Measurements from ENCODE around the gene FAM47E.
A peak's percentile ranks its signal among the peaks of the same experiment; 100 is the strongest.

The FAM47E gene, protein sequence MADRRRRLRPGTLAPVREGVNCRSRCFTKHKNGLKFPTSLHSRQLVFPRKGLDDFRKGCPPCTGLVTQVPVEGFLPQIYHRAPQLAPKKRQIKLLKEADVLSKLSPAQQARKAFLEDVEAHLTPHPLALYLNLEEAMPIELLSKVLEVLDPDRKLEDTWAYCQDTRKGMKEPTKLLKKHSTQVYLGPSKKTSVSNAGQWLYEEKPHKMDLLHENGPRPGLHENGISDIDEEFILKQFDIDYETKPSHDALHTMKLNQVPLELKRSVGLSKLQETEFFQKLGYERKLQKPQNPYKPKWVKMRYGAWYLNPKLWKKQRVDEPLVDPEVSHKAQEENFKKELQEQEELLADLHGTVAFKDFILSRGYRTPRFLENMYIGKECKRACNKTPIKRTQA

DNA sequence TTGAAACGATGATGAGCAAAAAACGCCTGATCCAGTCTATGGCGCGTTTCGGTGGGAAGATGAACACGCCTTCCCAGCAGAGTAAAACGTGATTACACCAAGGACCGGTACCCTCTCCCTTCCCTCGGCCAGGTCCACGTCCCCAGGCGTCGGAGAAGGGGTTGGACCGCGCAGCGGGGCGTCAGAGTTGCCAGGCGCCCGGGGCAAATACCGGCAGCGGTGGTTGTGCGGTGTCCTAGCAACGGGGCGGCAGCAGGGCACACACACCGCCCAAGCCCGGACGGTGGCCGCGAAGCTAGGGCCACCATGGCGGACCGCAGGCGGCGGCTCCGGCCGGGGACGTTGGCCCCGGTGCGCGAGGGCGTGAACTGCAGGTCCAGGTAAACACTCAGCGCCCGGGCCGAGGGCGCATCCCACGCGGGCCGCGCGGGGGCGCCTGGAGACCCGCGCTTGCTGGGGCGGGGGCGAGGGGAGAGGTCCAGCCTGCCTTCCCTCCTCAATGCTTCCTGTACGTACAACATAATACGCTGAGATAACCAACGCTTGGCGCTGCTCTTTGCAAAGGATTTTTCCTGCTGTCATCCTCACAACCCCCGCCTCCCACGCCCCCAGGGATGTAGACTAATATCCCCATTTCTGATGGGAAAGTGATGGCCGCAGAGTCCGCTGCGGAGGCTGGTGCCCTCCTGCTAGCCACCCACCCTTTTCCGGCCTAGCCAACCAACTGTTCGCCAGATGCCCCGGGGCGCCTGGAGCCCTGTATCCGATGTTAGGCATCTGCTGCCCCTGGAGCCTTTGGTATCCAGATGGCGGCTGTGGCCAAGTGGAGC, at the start of gene FAM47E:
FAM47E (plus strand) TSS at position 281 of the 830 bp plus-strand sequence; CDS start at position 307, 26 bp downstream.
- DNase-seq (ENCODE audit: low spot score) = peak; percentile 58
- TF ChIP-seq, protein P1, sequence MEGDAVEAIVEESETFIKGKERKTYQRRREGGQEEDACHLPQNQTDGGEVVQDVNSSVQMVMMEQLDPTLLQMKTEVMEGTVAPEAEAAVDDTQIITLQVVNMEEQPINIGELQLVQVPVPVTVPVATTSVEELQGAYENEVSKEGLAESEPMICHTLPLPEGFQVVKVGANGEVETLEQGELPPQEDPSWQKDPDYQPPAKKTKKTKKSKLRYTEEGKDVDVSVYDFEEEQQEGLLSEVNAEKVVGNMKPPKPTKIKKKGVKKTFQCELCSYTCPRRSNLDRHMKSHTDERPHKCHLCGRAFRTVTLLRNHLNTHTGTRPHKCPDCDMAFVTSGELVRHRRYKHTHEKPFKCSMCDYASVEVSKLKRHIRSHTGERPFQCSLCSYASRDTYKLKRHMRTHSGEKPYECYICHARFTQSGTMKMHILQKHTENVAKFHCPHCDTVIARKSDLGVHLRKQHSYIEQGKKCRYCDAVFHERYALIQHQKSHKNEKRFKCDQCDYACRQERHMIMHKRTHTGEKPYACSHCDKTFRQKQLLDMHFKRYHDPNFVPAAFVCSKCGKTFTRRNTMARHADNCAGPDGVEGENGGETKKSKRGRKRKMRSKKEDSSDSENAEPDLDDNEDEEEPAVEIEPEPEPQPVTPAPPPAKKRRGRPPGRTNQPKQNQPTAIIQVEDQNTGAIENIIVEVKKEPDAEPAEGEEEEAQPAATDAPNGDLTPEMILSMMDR (IDR thresholded peaks at IDR 0.05; ENCODE audit: extremely low read depth, missing control alignments) = peak; percentile 25

DNA sequence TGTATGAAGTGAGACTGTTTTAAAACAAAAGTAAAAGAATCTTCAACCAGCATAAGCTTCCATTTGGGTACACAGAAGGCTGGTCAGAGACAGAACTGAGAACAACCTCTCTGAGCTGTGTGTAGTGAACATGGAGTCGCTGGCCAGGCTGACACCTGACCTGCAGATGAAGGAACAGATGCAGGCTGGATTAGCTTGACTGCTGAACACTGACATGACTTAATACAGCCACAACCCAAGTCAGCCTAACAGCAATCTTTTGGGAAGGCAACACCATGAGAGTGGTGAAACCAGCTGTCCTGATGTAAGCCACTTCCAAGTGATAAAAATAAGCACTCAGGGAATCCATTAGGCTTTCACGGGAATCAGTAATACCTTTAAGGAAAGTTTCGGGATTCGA, 48.0 kb upstream of the FAM47E start:
- TF ChIP-seq, protein P1 (IDR thresholded peaks at IDR 0.05; ENCODE audit: extremely low read depth, missing control alignments) = no peak
- DNase-seq (ENCODE audit: low spot score) = no peak

DNA sequence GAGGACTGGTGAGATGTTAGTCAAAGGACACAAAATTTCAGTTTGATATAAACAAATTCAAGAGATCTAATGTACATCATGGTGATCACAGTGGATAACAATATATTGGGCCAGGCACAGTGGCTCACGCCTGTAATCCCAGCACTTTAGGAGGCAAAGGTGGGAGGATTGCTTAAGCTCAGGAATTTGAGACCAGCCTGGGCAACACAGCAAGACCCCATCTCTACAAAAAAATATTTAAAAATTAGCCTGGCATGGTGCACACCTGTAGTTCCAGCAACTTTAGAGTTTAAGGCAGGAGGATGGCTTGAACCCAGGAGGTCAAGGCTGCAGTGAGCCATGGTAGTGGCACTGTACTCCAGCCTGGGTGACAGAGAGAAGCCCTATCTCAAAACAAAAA, 46.6 kb upstream of the FAM47E start:
- TF ChIP-seq, protein P1 (IDR thresholded peaks at IDR 0.05; ENCODE audit: extremely low read depth, missing control alignments) = no peak
- DNase-seq (ENCODE audit: low spot score) = no peak

DNA sequence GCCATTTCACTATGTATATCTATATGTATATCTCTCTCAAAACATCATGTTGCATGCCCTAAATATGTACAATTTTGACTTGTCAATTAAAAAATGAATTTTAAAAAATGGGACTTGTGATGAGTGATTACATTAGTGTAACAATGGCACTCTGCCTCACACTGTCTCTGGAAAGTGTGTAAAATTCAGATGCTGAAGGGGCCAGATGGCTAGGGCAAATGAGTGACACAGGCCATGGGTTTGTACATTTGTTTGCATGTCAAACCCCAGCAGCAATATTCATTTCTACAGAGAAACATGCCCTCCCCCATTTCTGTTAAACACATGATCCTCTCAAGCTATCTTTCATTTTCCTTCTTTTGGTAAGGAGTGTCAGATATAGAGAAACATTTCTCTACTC, 46.0 kb upstream of the FAM47E start:
- TF ChIP-seq, protein P1 (IDR thresholded peaks at IDR 0.05; ENCODE audit: extremely low read depth, missing control alignments) = no peak
- no peak for DNase-seq (ENCODE audit: low spot score)

DNA sequence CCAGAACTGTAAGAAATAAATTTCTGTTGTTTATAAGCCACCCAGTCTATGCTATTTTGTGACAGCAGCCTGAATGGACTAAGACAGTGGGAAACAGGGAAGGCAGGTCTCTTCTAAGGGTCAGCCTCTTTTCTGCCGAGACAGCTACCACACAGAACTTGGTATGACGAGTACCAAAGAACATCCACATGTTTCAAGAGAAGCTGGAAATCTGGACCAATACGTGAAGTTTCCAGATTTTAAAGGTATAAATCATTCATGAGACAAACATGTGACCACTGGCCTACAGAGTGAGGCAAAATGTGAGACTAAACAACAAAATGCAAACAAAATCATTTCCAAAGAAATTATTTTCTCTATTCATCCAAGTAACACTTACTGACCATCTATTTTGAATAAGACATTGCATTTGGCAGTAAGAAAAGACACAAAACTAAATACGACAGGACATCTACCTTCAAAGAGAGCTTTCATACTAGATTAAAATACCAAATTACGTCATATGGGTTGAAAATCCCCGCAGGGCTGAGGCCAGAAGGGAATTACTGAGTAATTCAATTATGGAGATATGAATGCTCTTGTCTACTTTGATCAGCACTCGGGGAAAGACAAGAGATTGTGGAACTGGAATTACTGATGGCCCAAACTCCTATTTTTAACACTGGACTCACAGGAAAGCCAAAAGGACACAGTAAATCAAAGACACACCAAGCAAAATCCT, 45.1 kb upstream of the FAM47E start:
- DNase-seq (ENCODE audit: low spot score) = no peak
- TF ChIP-seq, protein P1 (IDR thresholded peaks at IDR 0.05; ENCODE audit: extremely low read depth, missing control alignments) = no peak

DNA sequence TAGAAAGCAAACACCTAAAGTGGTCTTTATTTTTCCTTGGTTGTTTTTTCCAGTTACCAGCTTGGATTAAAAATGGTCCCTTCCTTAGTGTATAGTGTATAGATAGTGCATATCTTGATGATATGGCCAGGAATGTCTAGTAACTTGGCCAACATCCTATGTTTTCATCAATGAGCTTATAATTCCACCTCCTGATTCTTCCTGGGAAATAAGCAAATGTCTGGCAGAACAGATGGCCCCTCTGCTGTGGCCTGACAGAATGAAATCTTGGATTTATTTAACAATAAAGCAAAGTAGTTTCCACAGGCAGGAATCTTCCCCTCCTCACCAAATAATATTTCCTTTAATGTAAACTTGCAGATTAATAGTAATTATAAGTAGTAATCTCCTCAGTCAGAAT, 44.0 kb upstream of the FAM47E start:
- no peak for DNase-seq (ENCODE audit: low spot score)
- TF ChIP-seq, protein P1 (IDR thresholded peaks at IDR 0.05; ENCODE audit: extremely low read depth, missing control alignments) = no peak

Measured in GM20000 (cell line).